HepG2 (cell line): ENCODE measurements around the gene FAM170B. TPM values are rescaled to one million over a fixed set of nuclear protein-coding genes. Genes with fewer than 3 reads are reported as not detected.

Source experiments
- ATAC-seq: fragments of 200-7000 bp; cut with Tn5 transposase; 3 replicates; pipeline ENCODE4 v1.9.1; 2020; ENCODE audit warnings: mild to moderate bottlenecking, moderate library complexity
- BruUV-seq: library from RNA; stranded (reverse); fragments of 400-500 nt; replicated peaks from 2 replicates; lab custom pipeline; 2021; lab: Mats Ljungman, UMichigan
- CTCF ChIA-PET: fragments of 300-600 bp; formaldehyde crosslinking; extraction: SDS; loops from one replicate; lab custom pipeline; 2021; ENCODE audit warnings: low total read pairs, inconsistent platforms, low intra/inter-chr PET ratio; lab: Yijun Ruan, JAX
- POLR2A ChIA-PET: fragments of 350-600 bp; sonication (Branson Sonifier 250); formaldehyde crosslinking; loops from one replicate; lab custom pipeline; 2020; ENCODE audit warnings: antibody characterized with exemption, inconsistent platforms; lab: Yijun Ruan, JAX
- DNase-seq: peaks from one replicate; pipeline ENCODE4 v3.0.0-alpha.2; 2015; ENCODE audit warnings: low spot score
- FAIRE-seq: peaks from 3 replicates; lab custom pipeline; 2011; peaks lifted over from hg19 to GRCh38; lab: Jason Lieb, UNC
- H2AFZ ChIP-seq: one replicate; pipeline ENCODE4 v1.6.1; 2011; ENCODE audit warnings: low read length, inconsistent platforms
- H3K27ac ChIP-seq: fragments of 300-600 bp; 3 replicates; pipeline ENCODE4 v1.8.0; 2011; ENCODE audit warnings: mixed run types, mild to moderate bottlenecking, mixed read lengths, low read length, inconsistent platforms; ENCODE audit not compliant: insufficient read depth; ENCODE audit errors: extremely low read length
- H3K27me3 ChIP-seq, 2 experiments: fragments of 200-600 bp in 1 of 2; 2 replicates in 1 of 2; 3 replicates in 1 of 2; pipeline versions ENCODE4 v1.6.0 to v1.8.0; 2011; ENCODE audit warnings: low read length in 2 of 2, mild to moderate bottlenecking in 2 of 2, moderate library complexity in 2 of 2, inconsistent platforms in 1 of 2; ENCODE audit not compliant: insufficient read depth in 2 of 2, control insufficient read depth in 1 of 2
- H3K36me3 ChIP-seq, 2 experiments: fragments of 200-600 bp in 1 of 2; replicated peaks in 1 of 2; 2 replicates in 1 of 2; 3 replicates in 1 of 2; pipeline versions ENCODE4 v1.5.1 to v1.8.0; 2011; ENCODE audit warnings: low read length in 2 of 2, inconsistent platforms in 1 of 2; ENCODE audit not compliant: insufficient read depth in 2 of 2, control insufficient read depth in 1 of 2
- H3K4me1 ChIP-seq: 2 replicates; pipeline ENCODE4 v1.5.1; 2012; ENCODE audit warnings: low read length, inconsistent platforms; ENCODE audit not compliant: insufficient read depth
- H3K4me2 ChIP-seq: 2 replicates; pipeline ENCODE4 v1.6.0; 2011; ENCODE audit warnings: low read depth, low read length, inconsistent platforms
- H3K4me3 ChIP-seq, 3 experiments: fragments of 200-600 bp in 1 of 3; sonication (generic), shearing (Covaris generic) in 1 of 3; replicated peaks in 1 of 3; 2 replicates each; pipeline ENCODE4 v1.5.1; 2011 to 2016; ENCODE audit warnings: low read length in 3 of 3, inconsistent platforms in 2 of 3, low read depth in 2 of 3, mild to moderate bottlenecking in 2 of 3, control low read depth in 1 of 3, mixed read lengths in 1 of 3; ENCODE audit not compliant: insufficient read depth in 1 of 3
- H3K79me2 ChIP-seq: one replicate; pipeline ENCODE4 v1.6.1; 2011; ENCODE audit warnings: low read length, inconsistent platforms; ENCODE audit not compliant: insufficient read depth
- H3K9ac ChIP-seq: 2 replicates; pipeline ENCODE4 v1.6.0; 2011; ENCODE audit warnings: mild to moderate bottlenecking, low read depth, low read length, inconsistent platforms; ENCODE audit not compliant: insufficient read depth
- H3K9me3 ChIP-seq: 2 replicates; pipeline ENCODE4 v1.5.1; 2012; ENCODE audit warnings: mild to moderate bottlenecking, low read length
- H4K20me1 ChIP-seq: 2 replicates; pipeline ENCODE4 v1.6.0; 2011; ENCODE audit warnings: inconsistent platforms, mild to moderate bottlenecking, low read length, moderate library complexity; ENCODE audit not compliant: insufficient read depth
- CBX1 ChIP-seq: IDR thresholded peaks from one replicate; pipeline ENCODE4 v1.6.1; 2016; ENCODE audit warnings: antibody characterized with exemption, low read depth
- ELF3 ChIP-seq: IDR thresholded peaks from 2 replicates; pipeline ENCODE4 v1.6.1; 2016; ENCODE audit warnings: missing genetic modification reagents, missing compliant biosample characterization
- GTF3A ChIP-seq: sonication (generic); formaldehyde crosslinking; conservative IDR thresholded peaks from 2 replicates; pipeline ENCODE4 v1.4.0; 2020; ENCODE audit warnings: mild to moderate bottlenecking, missing genetic modification reagents
- IRX3 ChIP-seq: sonication (generic); formaldehyde crosslinking; IDR thresholded peaks from 2 replicates; pipeline ENCODE4 v1.8.1; 2023; ENCODE audit warnings: mild to moderate bottlenecking, low read depth, missing genetic modification reagents, borderline replicate concordance
- ISL2 ChIP-seq: sonication (generic); formaldehyde crosslinking; IDR thresholded peaks from 2 replicates; pipeline ENCODE4 v1.5.0; 2020; ENCODE audit warnings: missing genetic modification reagents
- MED8 ChIP-seq: sonication (generic); formaldehyde crosslinking; IDR thresholded peaks from 2 replicates; pipeline ENCODE4 v1.8.1; 2023; ENCODE audit warnings: mild to moderate bottlenecking, missing genetic modification reagents; ENCODE audit not compliant: insufficient replicate concordance
- NR2F2 ChIP-seq: IDR thresholded peaks from 2 replicates; pipeline ENCODE4 v1.6.1; 2012; ENCODE audit warnings: low read depth, inconsistent platforms, borderline replicate concordance
- PRMT3 ChIP-seq: sonication (generic); formaldehyde crosslinking; IDR thresholded peaks from 2 replicates; pipeline ENCODE4 v1.8.1; 2022; ENCODE audit warnings: low read depth, mild to moderate bottlenecking, moderate library complexity, missing genetic modification reagents, borderline replicate concordance
- STAT5B ChIP-seq: sonication (generic); formaldehyde crosslinking; IDR thresholded peaks from 2 replicates; pipeline ENCODE4 v1.4.0; 2020; ENCODE audit warnings: missing genetic modification reagents
- SUZ12 ChIP-seq: fragments of 150-350 bp; IDR thresholded peaks from 2 replicates; pipeline ENCODE4 v1.6.1; 2014; ENCODE audit warnings: low read depth, low read length
- THAP9 ChIP-seq: sonication (generic); formaldehyde crosslinking; IDR thresholded peaks from 2 replicates; pipeline ENCODE4; 2020; ENCODE audit warnings: missing genetic modification reagents, mild to moderate bottlenecking, borderline replicate concordance
- ZBTB38 ChIP-seq: sonication (generic); formaldehyde crosslinking; IDR thresholded peaks from 2 replicates; pipeline ENCODE4 v1.5.1; 2020; ENCODE audit warnings: mild to moderate bottlenecking, missing genetic modification reagents
- ZBTB7A ChIP-seq: sonication (generic); formaldehyde crosslinking; IDR thresholded peaks from 2 replicates; pipeline ENCODE4 v1.8.0; 2022; ENCODE audit warnings: mild to moderate bottlenecking, missing genetic modification reagents
- ZNF317 ChIP-seq: sonication (generic); formaldehyde crosslinking; IDR thresholded peaks from 2 replicates; pipeline ENCODE4 v1.5.0; 2020; ENCODE audit warnings: mild to moderate bottlenecking, missing genetic modification reagents
- ZNF335 ChIP-seq: sonication (generic); formaldehyde crosslinking; IDR thresholded peaks from 2 replicates; pipeline ENCODE4 v1.4.0; 2020; ENCODE audit warnings: missing genetic modification reagents
- ZNF337 ChIP-seq: sonication (generic); formaldehyde crosslinking; IDR thresholded peaks from 2 replicates; pipeline ENCODE4 v1.5.1; 2020; ENCODE audit warnings: missing genetic modification reagents, low read depth, mild to moderate bottlenecking, borderline replicate concordance
- ZNF496 ChIP-seq: sonication (generic); formaldehyde crosslinking; IDR thresholded peaks from 2 replicates; pipeline ENCODE4 v1.8.1; 2023; ENCODE audit warnings: mild to moderate bottlenecking, moderate library complexity, missing genetic modification reagents; ENCODE audit not compliant: insufficient replicate concordance
- ZNF619 ChIP-seq: sonication (generic); formaldehyde crosslinking; IDR thresholded peaks from 2 replicates; pipeline ENCODE4 v1.4.0; 2020; ENCODE audit warnings: mild to moderate bottlenecking, missing genetic modification reagents
- WGBS: methylation state at CpG from one replicate; pipeline ENCODE4 v1.1.6; 2017; ENCODE audit warnings: low lambda C conversion rate; 5-methylcytosine and 5-hydroxymethylcytosine counted together
- in situ Hi-C: cut with HindIII; loops from 2 replicates; pipeline ENCODE4 v1.10.0; 2017; ENCODE audit warnings: low pct_unique_long_range_greater_than_20kb; ENCODE audit not compliant: extremely low pct_ligation_motif_present
- intact Hi-C: fragments of 100-400 bp; cut with micrococcal nuclease; formaldehyde crosslinking; loops from one replicate; pipeline ENCODE4 v1.10.0; 2022; ENCODE audit not compliant: unreplicated experiment
- polyA plus RNA-seq, 8 experiments: library from polyadenylated mRNA; depleted of rRNA in 3 of 8; stranded (reverse) in 7 of 8; unstranded in 1 of 8; fragments of >200 nt; fragmentation: Illumina TruSeq in 4 of 8; extraction: Trizol in 4 of 8; gene quantifications; 2 replicates each; pipeline versions ENCODE4 v1.2.1 to v1.2.3, GENCODE V29; 2011 to 2016; ENCODE audit warnings: low read depth in 4 of 8, missing spikeins in 1 of 8, mixed read lengths in 1 of 8; ENCODE audit not compliant: insufficient read depth in 1 of 8
- total RNA-seq, 5 experiments: library from RNA; depleted of rRNA; stranded (reverse); fragments of >200 nt; fragmentation: Illumina TruSeq; extraction: Trizol; gene quantifications; 2 replicates each; pipeline ENCODE4 v1.2.3, GENCODE V29; 2016; ENCODE audit warnings: low read depth in 1 of 5
- TF ChIP-seq, protein P1 (sequence below): sonication (generic); formaldehyde crosslinking; IDR thresholded peaks from 2 replicates; pipeline ENCODE4 v1.8.1; 2023; ENCODE audit warnings: missing genetic modification reagents, mild to moderate bottlenecking, borderline replicate concordance
- TF ChIP-seq, protein P2 (sequence below): sonication (generic); formaldehyde crosslinking; IDR thresholded peaks from 2 replicates; pipeline ENCODE4 v1.4.0; 2020; ENCODE audit warnings: mild to moderate bottlenecking, low read depth, missing genetic modification reagents

The FAM170B gene
- total and polyA plus RNA-seq, 2 of the 13 experiments (the other 11 are each of a cell fraction or from before 2014, with no cell fraction given), result not detected

- POLR2A ChIA-PET, result no interaction called here
- no peak overlapping the region for H3K4me3 ChIP-seq
- no peak overlapping the region for H3K9ac ChIP-seq
- FAIRE-seq (no peak), ATAC-seq (no peak), DNase-seq (no peak)
- no peak overlapping the region for H3K27ac ChIP-seq
- 33% methylated on average over 9 of the region's 11 CpGs for WGBS
- H3K4me1 ChIP-seq, result no peaks in the 10 kb centered on the region
- H2AFZ ChIP-seq, result no peak overlapping the region
- CTCF ChIA-PET, result no interaction called here
- no peaks in the 10 kb centered on the region for H3K79me2 ChIP-seq
- TF ChIP-seq ZNF337 (CRISPR knock-in tag) (no peak), STAT5B (CRISPR knock-in tag) (no peak), THAP9 (CRISPR knock-in tag) (no peak), MED8 (CRISPR knock-in tag) (no peak), ZNF335 (CRISPR knock-in tag) (no peak), ISL2 (CRISPR knock-in tag) (no peak), ELF3 (CRISPR knock-in tag) (no peak), ZBTB7A (no peak), IRX3 (no peak), ZNF619 (no peak), ZNF317 (CRISPR knock-in tag) (no peak), GTF3A (CRISPR knock-in tag) (no peak), SUZ12 (no peak), ZBTB38 (CRISPR knock-in tag) (no peak), CBX1 (no peak), PRMT3 (CRISPR knock-in tag) (no peak), NR2F2 (no peak), ZNF496 (no peak)
- TF ChIP-seq, protein P1, sequence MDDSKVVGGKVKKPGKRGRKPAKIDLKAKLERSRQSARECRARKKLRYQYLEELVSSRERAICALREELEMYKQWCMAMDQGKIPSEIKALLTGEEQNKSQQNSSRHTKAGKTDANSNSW (CRISPR knock-in tag), result no peak
- TF ChIP-seq, protein P2, sequence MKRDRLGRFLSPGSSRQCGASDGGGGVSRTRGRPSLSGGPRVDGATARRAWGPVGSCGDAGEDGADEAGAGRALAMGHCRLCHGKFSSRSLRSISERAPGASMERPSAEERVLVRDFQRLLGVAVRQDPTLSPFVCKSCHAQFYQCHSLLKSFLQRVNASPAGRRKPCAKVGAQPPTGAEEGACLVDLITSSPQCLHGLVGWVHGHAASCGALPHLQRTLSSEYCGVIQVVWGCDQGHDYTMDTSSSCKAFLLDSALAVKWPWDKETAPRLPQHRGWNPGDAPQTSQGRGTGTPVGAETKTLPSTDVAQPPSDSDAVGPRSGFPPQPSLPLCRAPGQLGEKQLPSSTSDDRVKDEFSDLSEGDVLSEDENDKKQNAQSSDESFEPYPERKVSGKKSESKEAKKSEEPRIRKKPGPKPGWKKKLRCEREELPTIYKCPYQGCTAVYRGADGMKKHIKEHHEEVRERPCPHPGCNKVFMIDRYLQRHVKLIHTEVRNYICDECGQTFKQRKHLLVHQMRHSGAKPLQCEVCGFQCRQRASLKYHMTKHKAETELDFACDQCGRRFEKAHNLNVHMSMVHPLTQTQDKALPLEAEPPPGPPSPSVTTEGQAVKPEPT (CRISPR knock-in tag), result no peak
- H3K9me3 ChIP-seq, result no peaks in the 10 kb centered on the region
- no peaks in the 10 kb centered on the region for H4K20me1 ChIP-seq
- H3K27me3 ChIP-seq, result peaks cover 2 to 8% of the 10 kb centered on the region in 2 experiments; a peak in 3 of 5 replicates
- in situ Hi-C loops (no loop called here), intact Hi-C loops (no loop called here)
- H3K36me3 ChIP-seq, result no peaks in the 10 kb centered on the region
- BruUV-seq, result no TSS peak
- H3K4me2 ChIP-seq, result no peak overlapping the region
Observed at GRCh38 chr10:49173201-49173772, 39.5 kb upstream of the FAM170B start.
